Type B pancreatic cell (in vitro differentiated cells): ENCODE results near the gene IGSF3. TPM values are rescaled to one million over a fixed set of nuclear protein-coding genes. Genes with fewer than 3 reads are reported as not detected.
"Not testable (repeated sequence)": the region's sequence is repeated elsewhere in the genome, so short reads cannot be mapped to it uniquely, and the experiment has no call there.

Experiments
- DNase-seq: peaks from one replicate; pipeline ENCODE4 v3.0.0; 2021; ENCODE audit warnings: mixed read lengths; ENCODE audit not compliant: unreplicated experiment; ENCODE audit errors: extremely low spot score
- H3K27ac Mint-ChIP-seq: 2 replicates; pipeline ENCODE4 v1.8.0; 2021; ENCODE audit warnings: mild to moderate bottlenecking, mixed read lengths
- H3K27me3 Mint-ChIP-seq: 2 replicates; pipeline ENCODE4 v1.8.0; 2021; ENCODE audit warnings: mixed read lengths
- H3K36me3 Mint-ChIP-seq: 2 replicates; pipeline ENCODE4 v1.8.0; 2021; ENCODE audit warnings: mixed read lengths
- H3K4me1 Mint-ChIP-seq: one replicate; pipeline ENCODE4 v1.8.0; 2021; ENCODE audit warnings: mixed read lengths; ENCODE audit not compliant: unreplicated experiment
- H3K4me3 Mint-ChIP-seq: 2 replicates; pipeline ENCODE4 v1.8.0; 2021; ENCODE audit warnings: mild to moderate bottlenecking, mixed read lengths
- H3K9me3 Mint-ChIP-seq: 2 replicates; pipeline ENCODE4 v1.8.0; 2021; ENCODE audit warnings: mixed read lengths
- CTCF ChIP-seq: fragments of 200-600 bp; sonication (generic); conservative IDR thresholded peaks from 2 replicates; pipeline ENCODE4 v1.5.0; 2021; ENCODE audit warnings: antibody characterized with exemption, mild to moderate bottlenecking
- total RNA-seq: library from RNA; stranded (reverse); gene quantifications from 2 replicates; pipeline ENCODE4 v1.2.1, GENCODE V29; 2021; ENCODE audit warnings: low replicate concordance

IGSF3 gene
- total RNA-seq, 1 donor from 2014 or later = 42.9 TPM

- not testable (repeated sequence) for H3K9me3 Mint-ChIP-seq, DNase-seq, H3K27ac Mint-ChIP-seq, H3K36me3 Mint-ChIP-seq, H3K27me3 Mint-ChIP-seq, H3K4me3 Mint-ChIP-seq
- peak; percentile 25 for TF ChIP-seq CTCF
- peaks cover 12% of the 10 kb centered on the region for H3K4me1 Mint-ChIP-seq
These were observed 49.7 kb downstream of the IGSF3 start for GRCh38 chr1:116617808-116618207.

- Mint-ChIP-seq H3K4me1 (peaks cover 17% of the 10 kb centered on the region), H3K36me3 (peaks cover 14% of the 10 kb centered on the region)
- not testable (repeated sequence) for H3K27me3 Mint-ChIP-seq, H3K9me3 Mint-ChIP-seq, H3K4me3 Mint-ChIP-seq, DNase-seq, H3K27ac Mint-ChIP-seq
These were observed 53.7 kb downstream of the IGSF3 start for GRCh38 chr1:116613825-116614224.

- DNase-seq, H3K27ac Mint-ChIP-seq, H3K27me3 Mint-ChIP-seq, H3K9me3 Mint-ChIP-seq, H3K4me3 Mint-ChIP-seq: not testable (repeated sequence)
- H3K4me1 Mint-ChIP-seq = peaks cover 14% of the 10 kb centered on the region
- peaks cover 12% of the 10 kb centered on the region for H3K36me3 Mint-ChIP-seq
These were observed 57.6 kb downstream of the IGSF3 start for GRCh38 chr1:116609801-116610371.

- not testable (repeated sequence) for H3K27ac Mint-ChIP-seq, H3K27me3 Mint-ChIP-seq, DNase-seq, H3K4me3 Mint-ChIP-seq, H3K9me3 Mint-ChIP-seq
- Mint-ChIP-seq H3K36me3 (peaks cover 12% of the 10 kb centered on the region), H3K4me1 (peaks cover 14% of the 10 kb centered on the region)
These were observed 58.7 kb downstream of the IGSF3 start for GRCh38 chr1:116608841-116609240.

- H3K27me3 Mint-ChIP-seq, DNase-seq, H3K9me3 Mint-ChIP-seq, H3K27ac Mint-ChIP-seq, H3K4me3 Mint-ChIP-seq: not testable (repeated sequence)
- H3K36me3 Mint-ChIP-seq = peaks cover 12% of the 10 kb centered on the region
- H3K4me1 Mint-ChIP-seq = peaks cover 14% of the 10 kb centered on the region
These were observed 59.4 kb downstream of the IGSF3 start for GRCh38 chr1:116608151-116608550.

- H3K4me3 Mint-ChIP-seq, DNase-seq, H3K27me3 Mint-ChIP-seq, H3K9me3 Mint-ChIP-seq, H3K27ac Mint-ChIP-seq: not testable (repeated sequence)
- Mint-ChIP-seq H3K36me3 (peaks cover 12% of the 10 kb centered on the region), H3K4me1 (peaks cover 14% of the 10 kb centered on the region)
These were observed 60.1 kb downstream of the IGSF3 start for GRCh38 chr1:116607463-116607862.

GRCh38 chr1:116606067-116606466 lies 61.5 kb downstream of the IGSF3 start:
- Mint-ChIP-seq H3K36me3 (peaks cover 12% of the 10 kb centered on the region), H3K4me1 (peaks cover 14% of the 10 kb centered on the region)
- not testable (repeated sequence) for H3K9me3 Mint-ChIP-seq, H3K27ac Mint-ChIP-seq, H3K4me3 Mint-ChIP-seq, H3K27me3 Mint-ChIP-seq, DNase-seq

- no peaks in the 10 kb centered on the region for H3K27me3 Mint-ChIP-seq
- H3K27ac Mint-ChIP-seq = no peak overlapping the region
- peaks cover 9% of the 10 kb centered on the region for H3K4me1 Mint-ChIP-seq
- no peaks in the 10 kb centered on the region for H3K9me3 Mint-ChIP-seq
- no peak for DNase-seq
- H3K36me3 Mint-ChIP-seq = peaks cover 8% of the 10 kb centered on the region
- no peak overlapping the region for H3K4me3 Mint-ChIP-seq
- TF ChIP-seq CTCF = no peak
These were observed 62.2 kb downstream of the IGSF3 start for GRCh38 chr1:116605315-116605714.

GRCh38 chr1:116604408-116604807 lies 63.1 kb downstream of the IGSF3 start:
- not testable (repeated sequence) for H3K36me3 Mint-ChIP-seq, H3K4me3 Mint-ChIP-seq, DNase-seq, H3K9me3 Mint-ChIP-seq, H3K27ac Mint-ChIP-seq, H3K4me1 Mint-ChIP-seq, H3K27me3 Mint-ChIP-seq

GRCh38 chr1:116603646-116604045 lies 63.9 kb downstream of the IGSF3 start:
- DNase-seq, H3K4me3 Mint-ChIP-seq, H3K4me1 Mint-ChIP-seq, H3K36me3 Mint-ChIP-seq, H3K27me3 Mint-ChIP-seq, H3K27ac Mint-ChIP-seq, H3K9me3 Mint-ChIP-seq: not testable (repeated sequence)

GRCh38 chr1:116599369-116599768 lies 68.2 kb downstream of the IGSF3 start:
- not testable (repeated sequence) for H3K4me1 Mint-ChIP-seq, H3K27ac Mint-ChIP-seq, H3K4me3 Mint-ChIP-seq, DNase-seq, H3K27me3 Mint-ChIP-seq, H3K9me3 Mint-ChIP-seq, H3K36me3 Mint-ChIP-seq

GRCh38 chr1:116598420-116599036 lies 69.0 kb downstream of the IGSF3 start:
- not testable (repeated sequence) for DNase-seq, H3K4me1 Mint-ChIP-seq, H3K27ac Mint-ChIP-seq, H3K27me3 Mint-ChIP-seq, H3K9me3 Mint-ChIP-seq, H3K4me3 Mint-ChIP-seq, H3K36me3 Mint-ChIP-seq
